Smooth muscle cell of the brain vasculature (primary cell): ENCODE measurements around the gene ANKRD60.

Experiments
- DNase-seq: peaks from one replicate; pipeline ENCODE4 v3.0.0-alpha.2; 2012; ENCODE audit warnings: low read depth, low spot score

Gene ANKRD60

GRCh38 chr20:58228484-58229197 is at the start of gene ANKRD60:
ANKRD60 (minus strand) TSS chr20:58228653; CDS start chr20:58228653, 0 bp downstream.
- no peak for DNase-seq

GRCh38 chr20:58277578-58278472 is 49.4 kb upstream of the ANKRD60 start:
- no peak for DNase-seq

GRCh38 chr20:58277107-58277506 is 48.7 kb upstream of the ANKRD60 start:
- DNase-seq, result no peak

- no peak for DNase-seq
Observed at GRCh38 chr20:58274384-58274783, 45.9 kb upstream of the ANKRD60 start.

- DNase-seq, result no peak
Observed at GRCh38 chr20:58271606-58272351, 43.3 kb upstream of the ANKRD60 start.

GRCh38 chr20:58268936-58269619 is 40.6 kb upstream of the ANKRD60 start:
- no peak for DNase-seq

GRCh38 chr20:58268421-58268821 is 40.0 kb upstream of the ANKRD60 start:
- DNase-seq, result no peak

- DNase-seq, result no peak
Observed at GRCh38 chr20:58267389-58268215, 39.1 kb upstream of the ANKRD60 start.

GRCh38 chr20:58264271-58264670 is 35.8 kb upstream of the ANKRD60 start:
- DNase-seq, result no peak

GRCh38 chr20:58261660-58262059 is 33.2 kb upstream of the ANKRD60 start:
- DNase-seq, result no peak

- no peak for DNase-seq
Observed at GRCh38 chr20:58260006-58260405, 31.6 kb upstream of the ANKRD60 start.

GRCh38 chr20:58256842-58257241 is 28.4 kb upstream of the ANKRD60 start:
- DNase-seq, result no peak

- DNase-seq, result no peak
Observed at GRCh38 chr20:58256307-58256706, 27.9 kb upstream of the ANKRD60 start.

- DNase-seq, result no peak
Observed at GRCh38 chr20:58254890-58255289, 26.4 kb upstream of the ANKRD60 start.

- peak; percentile 78 for DNase-seq
Observed at GRCh38 chr20:58251979-58252591, 23.6 kb upstream of the ANKRD60 start.

- no peak for DNase-seq
Observed at GRCh38 chr20:58251348-58251978, 23.0 kb upstream of the ANKRD60 start.

GRCh38 chr20:58246346-58246745 is 17.9 kb upstream of the ANKRD60 start:
- no peak for DNase-seq

- DNase-seq, result no peak
Observed at GRCh38 chr20:58245931-58246330, 17.5 kb upstream of the ANKRD60 start.

GRCh38 chr20:58245181-58245891 is 16.9 kb upstream of the ANKRD60 start:
- no peak for DNase-seq
